Measurements from ENCODE around the gene P2RX7.

Gene P2RX7

GRCh38 chr12:121132601-121133481, at the start of gene P2RX7:
Gene P2RX7, plus strand, starts transcription at chr12:121132876. Its CDS starts 95 bp downstream, at chr12:121132971.
- DNase-seq = no peak

GRCh38 chr12:121084229-121084628, 48.4 kb upstream of the P2RX7 start:
- DNase-seq = no peak

- no peak for DNase-seq
Measured at GRCh38 chr12:121085069-121085468, 47.6 kb upstream of the P2RX7 start.

- DNase-seq = no peak
Measured at GRCh38 chr12:121085506-121086353, 46.9 kb upstream of the P2RX7 start.

- DNase-seq = no peak
Measured at GRCh38 chr12:121086781-121087295, 45.8 kb upstream of the P2RX7 start.

- no peak for DNase-seq
Measured at GRCh38 chr12:121087467-121088194, 45.0 kb upstream of the P2RX7 start.

GRCh38 chr12:121088195-121088585, 44.5 kb upstream of the P2RX7 start:
- DNase-seq = no peak

- no peak for DNase-seq
Measured at GRCh38 chr12:121089031-121089812, 43.5 kb upstream of the P2RX7 start.

GRCh38 chr12:121089813-121090430, 42.8 kb upstream of the P2RX7 start:
- no peak for DNase-seq

- no peak for DNase-seq
Measured at GRCh38 chr12:121090586-121091514, 41.8 kb upstream of the P2RX7 start.

- DNase-seq = no peak
Measured at GRCh38 chr12:121092034-121092433, 40.6 kb upstream of the P2RX7 start.

- no peak for DNase-seq
Measured at GRCh38 chr12:121093487-121093891, 39.2 kb upstream of the P2RX7 start.

- DNase-seq = peak; percentile 20
Measured at GRCh38 chr12:121095544-121096198, 37.0 kb upstream of the P2RX7 start.

- DNase-seq = no peak
Measured at GRCh38 chr12:121096199-121096798, 36.4 kb upstream of the P2RX7 start.

GRCh38 chr12:121099779-121100178, 32.9 kb upstream of the P2RX7 start:
- no peak for DNase-seq

- no peak for DNase-seq
Measured at GRCh38 chr12:121102307-121102706, 30.4 kb upstream of the P2RX7 start.

- no peak for DNase-seq
Measured at GRCh38 chr12:121107681-121108080, 25.0 kb upstream of the P2RX7 start.

GRCh38 chr12:121108492-121108891, 24.2 kb upstream of the P2RX7 start:
- no peak for DNase-seq

GRCh38 chr12:121110211-121110940, 22.3 kb upstream of the P2RX7 start:
- DNase-seq = no peak
